GM18502 (cell line): ENCODE results near the gene TMEM38A.

Experiments used
- ATAC-seq: cut with Tn5 transposase; IDR thresholded peaks from one replicate; pipeline ENCODE4 v1.9.1; 2021; ENCODE audit warnings: mild to moderate bottlenecking; ENCODE audit not compliant: unreplicated experiment, poor library complexity

The TMEM38A gene

DNA sequence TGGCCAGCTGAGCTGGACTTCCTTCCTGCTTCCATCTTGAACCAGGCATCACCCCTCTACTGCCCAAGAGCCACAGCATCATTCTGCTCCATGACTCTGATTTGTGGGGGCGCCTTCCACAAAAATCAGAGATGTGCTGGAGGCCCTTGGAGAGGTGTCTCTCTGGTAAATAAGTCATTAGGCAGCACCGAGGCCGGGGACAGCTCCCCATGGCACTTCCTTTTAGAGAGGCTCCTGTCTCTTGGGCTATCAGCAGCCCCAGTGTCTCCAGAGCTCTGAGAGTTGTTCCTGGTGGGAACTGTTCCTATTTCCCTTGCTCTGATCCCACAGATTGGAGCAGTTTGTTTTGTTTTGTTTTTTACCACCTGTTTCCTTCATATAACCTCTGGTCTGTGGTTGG, 78.6 kb downstream of the TMEM38A start:
- ATAC-seq, result no peak
